HG02763 (cell line): Measurements from ENCODE around the gene PHACTR1.
"Not testable (repeated sequence)": the region's sequence is repeated elsewhere in the genome, so short reads cannot be mapped to it uniquely, and the experiment has no call there.

Experiments used
- ATAC-seq: cut with Tn5 transposase; IDR thresholded peaks from one replicate; pipeline ENCODE4 v1.9.1; 2021; ENCODE audit warnings: mild to moderate bottlenecking, moderate library complexity; ENCODE audit not compliant: unreplicated experiment

The PHACTR1 gene

GRCh38 chr6:13133894-13134293 lies 417.3 kb downstream of the PHACTR1 start:
- not testable (repeated sequence) for ATAC-seq

GRCh38 chr6:13135152-13135551 lies 418.6 kb downstream of the PHACTR1 start:
- ATAC-seq, result no peak

DNA sequence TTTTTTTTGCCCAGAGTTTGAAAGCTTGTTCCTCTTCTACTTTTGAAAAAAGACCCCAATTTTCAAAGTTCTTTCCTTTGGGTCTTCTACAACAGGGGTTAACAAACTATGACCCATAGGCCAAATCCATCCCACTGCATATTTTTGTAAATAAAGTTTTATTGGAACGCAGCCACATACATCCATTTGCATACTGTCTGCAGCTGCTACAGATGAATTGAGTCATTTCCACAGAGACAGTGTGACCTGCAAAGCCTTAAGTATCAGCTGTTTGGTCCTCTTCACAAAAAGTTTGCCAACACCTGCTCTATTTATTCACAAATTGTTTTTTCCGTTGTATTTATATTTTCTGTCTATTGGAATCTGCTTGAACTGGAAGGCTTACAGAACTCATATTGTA lies 422.6 kb downstream of the PHACTR1 start:
- no peak for ATAC-seq

GRCh38 chr6:13140980-13141379 lies 424.4 kb downstream of the PHACTR1 start:
- ATAC-seq, result no peak

DNA sequence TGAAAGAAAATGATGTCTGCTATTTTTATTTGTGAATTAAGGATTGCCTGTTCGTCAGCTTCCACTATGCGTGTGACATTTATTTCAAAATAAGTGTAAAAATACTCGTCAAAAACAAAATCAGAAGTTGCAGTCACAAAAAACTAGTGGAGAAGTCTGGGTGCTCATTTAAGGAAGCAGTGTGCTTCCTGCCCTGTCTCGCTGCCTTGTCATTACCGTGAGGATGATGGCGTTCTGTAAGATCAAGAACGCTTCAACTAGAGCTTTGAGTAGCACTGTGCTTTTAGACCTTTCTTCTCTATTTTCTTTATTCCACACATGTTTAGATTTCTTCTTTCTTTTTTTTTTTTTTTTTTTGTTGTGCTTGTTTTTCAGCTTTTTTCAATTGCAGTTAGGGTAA lies 424.8 kb downstream of the PHACTR1 start:
- ATAC-seq, result no peak

DNA sequence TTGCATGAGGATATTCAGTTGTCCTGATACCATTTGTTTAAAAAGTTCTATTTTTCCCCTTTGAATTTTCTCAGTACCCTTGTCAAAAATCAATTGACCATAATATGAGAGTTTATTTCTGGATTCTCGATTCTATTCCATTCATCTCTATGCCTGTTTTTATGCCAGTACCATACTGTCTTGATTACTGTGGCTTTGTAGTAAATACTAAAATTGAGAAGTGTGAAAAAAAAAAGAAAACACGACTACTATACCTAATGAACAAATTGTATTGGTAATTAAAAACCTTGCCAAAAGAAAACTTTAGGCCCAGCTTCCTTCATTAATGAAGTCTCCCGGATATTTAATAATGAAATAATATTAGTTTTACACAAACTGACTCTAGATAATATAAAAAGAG lies 426.0 kb downstream of the PHACTR1 start:
- ATAC-seq, result no peak

DNA sequence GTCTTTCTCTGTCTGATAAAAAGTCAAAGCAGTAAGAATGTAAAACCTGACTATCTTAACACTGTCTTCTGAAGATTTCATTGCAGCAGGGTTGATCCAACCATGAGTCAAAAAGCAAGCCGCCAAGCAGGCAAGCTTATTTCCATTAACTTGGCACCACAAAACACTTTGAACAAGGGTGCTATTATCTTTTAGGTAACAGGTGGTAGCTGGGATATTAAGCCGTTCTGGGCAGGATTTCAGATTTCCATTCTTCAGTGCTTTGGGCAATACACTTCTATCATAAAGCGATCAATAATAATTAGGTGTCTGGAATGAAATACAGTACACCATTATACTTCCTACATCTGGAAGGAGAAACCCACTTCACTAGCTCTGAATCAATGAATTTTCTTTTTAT lies 429.9 kb downstream of the PHACTR1 start:
- no peak for ATAC-seq

- ATAC-seq, result no peak
These were observed 430.8 kb downstream of the PHACTR1 start for GRCh38 chr6:13147376-13147775.

DNA sequence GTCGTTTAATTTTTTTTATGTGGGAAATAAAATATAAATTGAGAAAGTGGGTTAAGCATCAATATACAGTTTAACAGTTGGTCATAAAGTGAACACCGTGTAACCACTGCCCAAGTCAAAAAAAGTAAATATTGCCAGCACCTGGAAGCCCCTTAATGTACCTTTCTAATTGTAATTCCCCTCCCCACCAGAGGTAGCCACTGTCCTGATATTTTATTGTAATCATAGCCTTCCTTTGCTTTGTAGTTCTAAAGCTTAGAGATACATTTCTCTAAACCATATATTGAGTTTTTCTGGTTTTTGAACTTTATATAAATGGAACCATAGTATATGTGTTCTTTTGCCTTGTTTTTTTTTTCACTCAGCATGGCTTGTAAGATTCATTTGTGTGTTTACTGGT lies 431.2 kb downstream of the PHACTR1 start:
- ATAC-seq, result no peak

GRCh38 chr6:13152764-13153163 lies 436.2 kb downstream of the PHACTR1 start:
- ATAC-seq, result no peak

DNA sequence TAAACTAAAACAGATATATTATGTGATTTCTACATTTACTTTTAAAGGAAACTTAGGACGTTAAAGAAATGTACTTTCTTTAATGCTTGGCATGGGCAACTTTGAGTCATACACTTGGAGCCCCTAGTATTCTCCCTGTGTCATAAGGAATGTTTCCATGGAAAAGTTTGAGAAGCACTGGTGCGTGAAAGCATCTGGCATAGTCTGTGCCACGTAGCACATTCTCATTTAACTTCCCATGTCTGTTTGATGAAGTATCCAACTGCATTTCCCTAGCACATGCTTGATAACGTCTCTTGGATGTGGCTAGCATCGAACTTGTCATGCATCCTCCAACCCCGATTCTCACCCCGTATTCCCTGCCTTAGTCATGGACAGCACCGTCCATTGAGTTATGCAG lies 439.8 kb downstream of the PHACTR1 start:
- ATAC-seq, result no peak

- no peak for ATAC-seq
These were observed 440.7 kb downstream of the PHACTR1 start for GRCh38 chr6:13157293-13157692.

DNA sequence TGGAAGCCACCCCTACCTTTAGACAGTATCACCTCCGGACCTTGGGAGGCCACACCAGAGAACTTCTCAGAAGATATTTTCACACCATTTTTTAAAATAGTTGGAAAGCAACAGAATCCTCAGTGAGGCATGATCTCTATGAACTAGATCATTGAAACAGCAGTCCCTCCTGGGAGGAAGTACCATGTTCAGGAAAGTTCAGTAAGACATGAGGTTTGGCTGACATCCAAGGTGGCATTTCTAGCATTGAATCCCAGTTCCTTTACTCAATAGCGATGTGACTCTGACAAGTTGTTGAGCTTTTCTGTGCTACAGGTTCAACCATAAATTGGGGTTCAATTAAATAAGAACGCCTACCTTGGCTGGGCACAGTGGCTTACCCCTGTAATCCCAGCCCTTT lies 442.7 kb downstream of the PHACTR1 start:
- no peak for ATAC-seq

DNA sequence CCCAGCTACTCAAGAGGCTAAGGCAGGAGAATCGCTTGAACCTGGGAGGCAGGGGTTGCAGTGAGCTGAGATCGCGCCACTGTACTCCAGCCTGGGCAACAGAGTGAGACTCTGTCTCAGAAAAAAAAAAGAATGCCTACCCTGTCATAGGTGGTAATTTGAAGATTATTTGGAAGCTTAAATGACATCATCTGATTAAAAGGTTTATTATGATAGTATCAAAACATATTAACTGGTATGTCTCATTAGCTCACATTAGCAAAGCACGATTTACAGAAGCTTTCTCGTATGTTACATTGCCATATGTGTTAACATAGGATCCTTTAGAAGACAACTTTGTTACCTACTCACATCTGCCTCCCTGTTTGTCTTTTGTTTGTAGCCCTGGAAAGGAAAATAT lies 443.3 kb downstream of the PHACTR1 start:
- ATAC-seq, result not testable (repeated sequence)

DNA sequence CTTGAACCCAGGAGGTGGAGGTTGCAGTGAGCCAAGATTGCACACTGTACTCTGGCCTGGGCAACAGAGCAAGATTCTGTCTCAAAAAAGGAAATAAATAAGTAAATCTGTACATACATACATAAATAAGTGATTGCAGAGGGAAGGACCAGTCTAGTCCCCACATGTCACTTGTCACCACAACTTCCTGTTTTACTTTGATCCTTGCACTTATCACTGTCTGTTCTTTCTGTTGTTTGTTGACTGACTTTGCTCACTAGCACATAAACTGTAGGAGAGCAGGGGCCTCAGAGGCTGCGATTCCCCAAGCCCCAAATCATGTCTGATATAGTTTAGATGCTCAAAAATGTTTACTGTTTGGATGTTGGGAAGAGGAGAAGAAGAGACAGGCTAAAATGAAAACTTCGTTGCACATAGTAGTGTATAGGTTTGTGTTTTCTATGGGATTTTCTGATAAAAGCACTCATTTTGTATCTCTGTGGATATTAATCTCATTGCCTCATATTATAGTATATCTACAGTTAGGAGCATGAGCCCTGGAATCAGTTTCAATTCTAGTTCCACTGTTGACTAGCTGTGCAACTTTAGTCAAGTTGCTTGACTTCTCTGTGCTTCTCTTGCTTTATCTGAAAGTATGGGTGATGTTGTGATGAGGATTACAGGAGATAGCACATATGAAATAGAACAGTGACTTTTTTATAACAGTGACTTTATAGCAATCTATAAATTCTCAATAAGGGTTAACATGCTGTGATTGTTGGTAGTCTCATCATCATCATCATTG lies 446.8 kb downstream of the PHACTR1 start:
- no peak for ATAC-seq

- no peak for ATAC-seq
These were observed 447.7 kb downstream of the PHACTR1 start for GRCh38 chr6:13164291-13164690.

DNA sequence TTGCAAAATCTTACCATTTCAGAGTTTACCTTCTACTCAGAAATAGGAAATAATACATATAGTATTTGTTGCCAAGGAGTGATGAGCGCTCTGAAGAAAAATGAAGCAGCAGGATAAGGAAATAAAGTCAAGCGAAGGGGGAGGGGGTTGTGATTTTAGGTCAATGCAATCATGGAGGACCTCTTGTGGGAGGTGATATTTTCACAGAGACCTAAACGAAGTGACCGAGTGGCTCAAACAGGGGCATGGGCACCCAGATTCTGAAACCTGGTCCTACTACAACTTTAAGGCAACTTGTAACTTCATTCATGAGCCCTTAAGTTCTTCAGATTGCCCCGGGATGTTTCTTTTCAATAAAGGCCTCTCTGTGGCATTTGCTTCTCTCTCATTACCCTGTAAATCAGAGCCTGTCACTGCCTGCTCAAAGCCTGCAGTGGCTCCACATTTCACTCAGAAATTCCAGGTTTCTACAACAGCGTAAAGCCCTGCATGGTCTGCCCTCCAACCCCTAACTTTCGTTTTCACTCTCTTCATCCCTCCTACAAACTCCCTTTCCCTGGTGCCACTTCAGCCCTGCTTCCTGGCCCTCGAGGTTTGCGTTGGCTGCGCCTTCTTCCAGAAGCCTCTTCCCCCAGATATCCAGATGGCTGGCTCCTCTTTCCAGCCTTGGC lies 449.1 kb downstream of the PHACTR1 start:
- no peak for ATAC-seq

GRCh38 chr6:13166269-13166668 lies 449.7 kb downstream of the PHACTR1 start:
- ATAC-seq, result no peak

DNA sequence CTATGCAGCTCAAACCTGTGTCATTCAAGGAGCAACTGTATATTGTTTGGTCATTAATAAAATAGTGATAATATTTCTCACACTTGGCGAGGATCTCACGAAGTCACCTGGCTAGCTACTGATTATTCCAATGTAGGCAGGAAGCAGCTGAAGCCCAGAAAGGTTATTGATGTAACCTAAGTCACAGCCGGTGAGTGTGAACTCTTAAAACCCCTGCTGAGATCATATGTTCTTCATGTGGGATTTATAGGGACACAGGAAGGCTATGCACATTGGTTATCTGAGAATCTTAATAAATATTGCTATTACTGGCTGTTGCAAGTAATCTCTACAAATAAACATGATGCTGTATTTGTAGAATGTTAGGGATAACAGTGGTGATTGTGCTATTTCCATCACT lies 450.3 kb downstream of the PHACTR1 start:
- no peak for ATAC-seq

DNA sequence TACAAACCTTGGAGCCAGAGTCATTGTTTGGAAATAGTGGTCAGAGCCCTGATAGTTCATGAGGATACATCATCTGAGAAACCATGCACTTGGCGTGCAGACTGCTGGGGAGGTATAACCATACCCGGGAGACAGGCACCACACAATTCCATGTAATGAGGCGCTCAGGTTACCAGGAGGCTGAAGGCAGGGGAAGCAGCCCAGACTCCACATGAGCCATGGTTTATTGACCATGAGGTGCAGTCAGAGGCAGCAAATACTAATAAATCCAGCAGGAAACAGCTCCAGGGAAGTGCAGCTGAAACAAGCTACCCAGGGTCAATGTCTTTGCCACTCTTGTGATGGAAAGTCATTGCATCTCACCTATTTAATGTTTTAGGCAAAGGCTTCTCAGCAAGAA lies 455.7 kb downstream of the PHACTR1 start:
- ATAC-seq, result no peak

GRCh38 chr6:13175087-13175486 lies 458.5 kb downstream of the PHACTR1 start:
- ATAC-seq, result no peak

DNA sequence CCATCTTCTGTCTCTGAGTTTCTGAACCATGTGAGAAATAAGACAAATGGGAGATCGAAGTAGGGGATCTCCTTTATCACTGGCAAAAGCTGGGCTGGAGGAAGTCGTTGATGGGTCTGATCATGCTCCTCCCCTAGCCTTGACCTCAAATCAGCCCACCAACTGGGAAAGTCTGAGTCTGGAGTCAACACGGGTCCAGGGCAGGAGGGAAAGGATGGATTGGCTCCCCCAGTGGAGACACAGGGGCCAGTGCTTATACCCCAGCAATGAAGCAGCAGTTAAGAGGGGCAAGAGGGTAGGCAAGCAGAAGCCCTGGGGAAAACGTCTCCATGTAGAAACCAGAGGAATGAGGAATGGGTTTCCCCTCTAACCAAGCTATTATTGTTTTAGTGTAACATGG lies 459.2 kb downstream of the PHACTR1 start:
- no peak for ATAC-seq

- ATAC-seq, result no peak
These were observed 461.1 kb downstream of the PHACTR1 start for GRCh38 chr6:13177664-13178063.
